Measurements from ENCODE around the gene ME2. TPM values are rescaled to one million over a fixed set of nuclear protein-coding genes. Genes with fewer than 3 reads are reported as not detected.

The ME2 gene
- total RNA-seq, 3 donors from 2014 or later (not counting 1 experiment from before 2014, with no cell fraction given): 42.4 to 61.3 (median 43.5) TPM

GRCh38 chr18:50986360-50987087 lies 107.6 kb downstream of the ME2 start:
- H3K27ac ChIP-seq (ENCODE audit: low read length): no peak overlapping the region
- H3K4me1 Mint-ChIP-seq: peaks cover 0 to 8% of the 10 kb centered on the region in 2 donors
- no peak for TF ChIP-seq CTCF (IDR thresholded peaks at IDR 0.05)
- H3K27ac Mint-ChIP-seq: no peak overlapping the region
- no peaks in the 10 kb centered on the region for H3K4me1 ChIP-seq (ENCODE audit: control insufficient read depth, insufficient read depth, low read length)
- no peaks in the 10 kb centered on the region for H3K9me3 Mint-ChIP-seq
- no peak for DNase-seq
- no peaks in the 10 kb centered on the region for H3K27me3 ChIP-seq (ENCODE audit: control insufficient read depth, insufficient read depth, low read length)
- intact Hi-C loops (cut with micrococcal nuclease): no loop called here
- ATAC-seq: no peak
- H3K36me3 ChIP-seq (ENCODE audit: control insufficient read depth, insufficient read depth, low read length): peaks cover 2% of the 10 kb centered on the region
- no peaks in the 10 kb centered on the region for H3K27me3 Mint-ChIP-seq (ENCODE audit: low read depth in 2 of 2)
- no peaks in the 10 kb centered on the region for H3K9me3 ChIP-seq (ENCODE audit: control insufficient read depth, insufficient read depth, low read length)
- H3K4me3 ChIP-seq (ENCODE audit: low read length): no peak overlapping the region
- H3K36me3 Mint-ChIP-seq: no peaks in the 10 kb centered on the region
- WGBS (ENCODE audit: insufficient coverage): 95% methylated on average over 2 of the region's 2 CpGs
- no peak overlapping the region for H3K4me3 Mint-ChIP-seq

GRCh38 chr18:50987261-50987660 lies 108.3 kb downstream of the ME2 start:
- H3K4me3 ChIP-seq (ENCODE audit: low read length): no peak overlapping the region
- H3K9me3 Mint-ChIP-seq: no peaks in the 10 kb centered on the region
- no peaks in the 10 kb centered on the region for H3K27me3 Mint-ChIP-seq (ENCODE audit: low read depth in 2 of 2)
- peaks cover under 1 to 8% of the 10 kb centered on the region in 2 donors for H3K4me1 Mint-ChIP-seq
- H3K36me3 Mint-ChIP-seq: no peaks in the 10 kb centered on the region
- 90% methylated on average over 2 of the region's 2 CpGs for WGBS (ENCODE audit: insufficient coverage)
- DNase-seq: no peak
- no peak overlapping the region for H3K27ac Mint-ChIP-seq
- intact Hi-C loops (cut with micrococcal nuclease): no loop called here
- no peaks in the 10 kb centered on the region for H3K9me3 ChIP-seq (ENCODE audit: control insufficient read depth, insufficient read depth, low read length)
- no peaks in the 10 kb centered on the region for H3K4me1 ChIP-seq (ENCODE audit: control insufficient read depth, insufficient read depth, low read length)
- no peaks in the 10 kb centered on the region for H3K27me3 ChIP-seq (ENCODE audit: control insufficient read depth, insufficient read depth, low read length)
- ATAC-seq: no peak
- H3K36me3 ChIP-seq (ENCODE audit: control insufficient read depth, insufficient read depth, low read length): peaks cover 2% of the 10 kb centered on the region
- no peak overlapping the region for H3K4me3 Mint-ChIP-seq
- TF ChIP-seq CTCF (IDR thresholded peaks at IDR 0.05): no peak
- H3K27ac ChIP-seq (ENCODE audit: low read length): no peak overlapping the region

GRCh38 chr18:50989711-50990110 lies 110.8 kb downstream of the ME2 start:
- TF ChIP-seq CTCF (IDR thresholded peaks at IDR 0.05): no peak
- H3K27ac ChIP-seq (ENCODE audit: low read length): no peak overlapping the region
- H3K27me3 Mint-ChIP-seq (ENCODE audit: low read depth in 2 of 2): no peaks in the 10 kb centered on the region
- ATAC-seq: no peak
- H3K4me3 Mint-ChIP-seq: no peak overlapping the region
- no peaks in the 10 kb centered on the region for H3K9me3 ChIP-seq (ENCODE audit: control insufficient read depth, insufficient read depth, low read length)
- H3K36me3 Mint-ChIP-seq: no peaks in the 10 kb centered on the region
- no peak for DNase-seq
- peaks cover 2% of the 10 kb centered on the region for H3K36me3 ChIP-seq (ENCODE audit: control insufficient read depth, insufficient read depth, low read length)
- no peaks in the 10 kb centered on the region for H3K27me3 ChIP-seq (ENCODE audit: control insufficient read depth, insufficient read depth, low read length)
- no peak overlapping the region for H3K4me3 ChIP-seq (ENCODE audit: low read length)
- intact Hi-C loops (cut with micrococcal nuclease): no loop called here
- WGBS (ENCODE audit: insufficient coverage): 97% methylated on average over 3 of the region's 3 CpGs
- peaks cover 0 to 4% of the 10 kb centered on the region in 2 donors for H3K4me1 Mint-ChIP-seq
- no peaks in the 10 kb centered on the region for H3K4me1 ChIP-seq (ENCODE audit: control insufficient read depth, insufficient read depth, low read length)
- H3K27ac Mint-ChIP-seq: no peak overlapping the region
- H3K9me3 Mint-ChIP-seq: no peaks in the 10 kb centered on the region

- TF ChIP-seq CTCF (IDR thresholded peaks at IDR 0.05): no peak
- H3K9me3 ChIP-seq (ENCODE audit: control insufficient read depth, insufficient read depth, low read length): no peaks in the 10 kb centered on the region
- no peaks in the 10 kb centered on the region for H3K4me1 ChIP-seq (ENCODE audit: control insufficient read depth, insufficient read depth, low read length)
- H3K27me3 ChIP-seq (ENCODE audit: control insufficient read depth, insufficient read depth, low read length): no peaks in the 10 kb centered on the region
- no peaks in the 10 kb centered on the region for H3K36me3 ChIP-seq (ENCODE audit: control insufficient read depth, insufficient read depth, low read length)
- no peak for DNase-seq
- no peaks in the 10 kb centered on the region for H3K9me3 Mint-ChIP-seq
- peaks cover 0 to 4% of the 10 kb centered on the region in 2 donors for H3K4me1 Mint-ChIP-seq
- no peak overlapping the region for H3K27ac ChIP-seq (ENCODE audit: low read length)
- no peak overlapping the region for H3K4me3 Mint-ChIP-seq
- intact Hi-C loops (cut with micrococcal nuclease): no loop called here
- ATAC-seq: no peak
- no peak overlapping the region for H3K4me3 ChIP-seq (ENCODE audit: low read length)
- no peaks in the 10 kb centered on the region for H3K27me3 Mint-ChIP-seq (ENCODE audit: low read depth in 2 of 2)
- H3K36me3 Mint-ChIP-seq: no peaks in the 10 kb centered on the region
- 95% methylated on average over 3 of the region's 3 CpGs for WGBS (ENCODE audit: insufficient coverage)
- no peak overlapping the region for H3K27ac Mint-ChIP-seq
These were observed 113.4 kb downstream of the ME2 start for GRCh38 chr18:50992351-50992762.

All from natural killer cell (primary cell).